HCT116 (cell line): Measurements from ENCODE around the gene RND3. TPM values are rescaled to one million over a fixed set of nuclear protein-coding genes. Genes with fewer than 3 reads are reported as not detected.

Experiments
- ATAC-seq: fragments of 200-7000 bp; cut with Tn5 transposase; 2 replicates; pipeline ENCODE4 v1.9.1; 2020; ENCODE audit warnings: mild to moderate bottlenecking, moderate library complexity
- BruUV-seq: library from RNA; stranded (reverse); fragments of 400-500 nt; replicated peaks from 2 replicates; lab custom pipeline; 2021; lab: Mats Ljungman, UMichigan
- CTCF ChIA-PET: fragments of 300-600 bp; sonication (Branson Sonifier 250); formaldehyde crosslinking; loops from one replicate; lab custom pipeline; 2021; ENCODE audit warnings: antibody characterized with exemption; lab: Charles Lee
- POLR2A ChIA-PET: fragments of 300-600, 350-600 bp; sonication (Branson Sonifier 250); formaldehyde crosslinking; loops from one replicate; lab custom pipeline; 2021; ENCODE audit warnings: antibody characterized with exemption; lab: Charles Lee
- RAD21 ChIA-PET, 2 experiments: fragments of 300-600 bp; sonication (Branson Sonifier 250); formaldehyde crosslinking; loops; one replicate each; lab custom pipeline; 2023; ENCODE audit warnings: low total read pairs in 2 of 2; ENCODE audit not compliant: uncharacterized antibody in 2 of 2, unreplicated experiment in 2 of 2, low non-redundant PET in 1 of 2; lab: Charles Lee
- DNase-seq: peaks from one replicate; pipeline ENCODE4 v3.0.0-alpha.2; 2010; ENCODE audit warnings: low read depth, low spot score
- H2AFZ ChIP-seq: fragments of 200-600 bp; shearing (Covaris generic), sonication (generic); 2 replicates; pipeline ENCODE4 v1.6.1; 2017; ENCODE audit warnings: low read depth, mixed run types, mixed read lengths, antibody characterized with exemption, low read length; ENCODE audit not compliant: poor library complexity, severe bottlenecking
- H3K27ac ChIP-seq: 2 replicates; pipeline ENCODE4 v1.5.1; 2012; ENCODE audit warnings: low read depth, low read length
- H3K27me3 ChIP-seq: fragments of 200-600 bp; sonication (generic); 2 replicates; pipeline ENCODE4 v1.6.1; 2016; ENCODE audit warnings: mixed run types, low read length, mixed read lengths; ENCODE audit not compliant: insufficient read depth
- H3K36me3 ChIP-seq, 2 experiments: fragments of 200-500 bp in 1 of 2; fragments of 200-600 bp in 1 of 2; sonication (Bioruptor generic) in 1 of 2; sonication (generic) in 1 of 2; 2 replicates each; pipeline versions ENCODE4 v1.5.1 to v1.6.1; 2014 to 2016; ENCODE audit warnings: low read length in 2 of 2, inconsistent platforms in 1 of 2, mixed read lengths in 1 of 2, mixed run types in 1 of 2; ENCODE audit not compliant: insufficient read depth in 2 of 2, control insufficient read depth in 1 of 2
- H3K4me1 ChIP-seq, 2 experiments: fragments of 200-600 bp in 1 of 2; sonication (generic) in 1 of 2; 2 replicates each; pipeline versions ENCODE4 v1.5.1 to v1.6.1; 2012 to 2017; ENCODE audit warnings: low read length in 2 of 2, inconsistent platforms in 1 of 2, mild to moderate bottlenecking in 1 of 2, mixed read lengths in 1 of 2, mixed run types in 1 of 2, moderate library complexity in 1 of 2; ENCODE audit not compliant: insufficient read depth in 2 of 2, control insufficient read depth in 1 of 2
- H3K4me2 ChIP-seq: fragments of 200-600 bp; sonication (generic); 2 replicates; pipeline ENCODE4 v1.6.1; 2017; ENCODE audit warnings: mixed run types, low read length, mixed read lengths
- H3K4me3 ChIP-seq, 2 experiments: fragments of 200-600 bp in 1 of 2; sonication (generic) in 1 of 2; replicated peaks in 1 of 2; 2 replicates each; pipeline ENCODE4 v1.5.1; 2011 to 2016; ENCODE audit warnings: low read length in 2 of 2, control low read depth in 1 of 2, low read depth in 1 of 2, mild to moderate bottlenecking in 1 of 2, mixed read lengths in 1 of 2, mixed run types in 1 of 2
- H3K79me2 ChIP-seq: fragments of 200-600 bp; sonication (generic); 2 replicates; pipeline ENCODE4 v1.6.1; 2017; ENCODE audit warnings: mild to moderate bottlenecking, mixed run types, low read length, moderate library complexity, mixed read lengths; ENCODE audit not compliant: insufficient read depth
- H3K9ac ChIP-seq: fragments of 200-600 bp; sonication (generic); 2 replicates; pipeline ENCODE4 v1.6.1; 2016; ENCODE audit warnings: low read length, mixed read lengths
- H3K9me2 ChIP-seq: fragments of 200-600 bp; sonication (generic), shearing (Covaris generic); 2 replicates; pipeline ENCODE4 v1.6.1; 2017; ENCODE audit warnings: mixed run types, mild to moderate bottlenecking, moderate library complexity; ENCODE audit not compliant: insufficient read depth
- H3K9me3 ChIP-seq, 2 experiments: fragments of 200-500 bp in 1 of 2; fragments of 200-600 bp in 1 of 2; sonication (Bioruptor generic) in 1 of 2; sonication (generic) in 1 of 2; 2 replicates each; pipeline ENCODE4 v1.6.1; 2014 to 2017; ENCODE audit warnings: low read length in 2 of 2, mixed read lengths in 2 of 2, inconsistent platforms in 1 of 2, low read depth in 1 of 2, mild to moderate bottlenecking in 1 of 2, mixed run types in 1 of 2, moderate library complexity in 1 of 2; ENCODE audit not compliant: control insufficient read depth in 1 of 2, insufficient read depth in 1 of 2
- H4K20me1 ChIP-seq: fragments of 200-600 bp; sonication (generic), shearing (Covaris generic); 2 replicates; pipeline ENCODE4 v1.6.1; 2017; ENCODE audit warnings: mixed run types, mild to moderate bottlenecking, moderate library complexity; ENCODE audit not compliant: insufficient read depth
- ATF3 ChIP-seq: IDR thresholded peaks from 2 replicates; pipeline ENCODE4 v1.6.1; 2012
- ELF1 ChIP-seq: IDR thresholded peaks from 2 replicates; pipeline ENCODE4 v1.6.1; 2012; ENCODE audit warnings: low read depth, borderline replicate concordance
- FOSL1 ChIP-seq: IDR thresholded peaks from 2 replicates; pipeline ENCODE4 v1.6.1; 2012; ENCODE audit warnings: low read depth
- JUND ChIP-seq: IDR thresholded peaks from 2 replicates; pipeline ENCODE4 v1.6.1; 2012
- POLR2AphosphoS5 ChIP-seq: IDR thresholded peaks from 2 replicates; pipeline ENCODE4 v1.6.1; 2011; ENCODE audit warnings: mild to moderate bottlenecking, low read depth, low read length, moderate library complexity
- SIN3A ChIP-seq: IDR thresholded peaks from 2 replicates; pipeline ENCODE4 v1.6.1; 2012; ENCODE audit warnings: low read depth
- SRF ChIP-seq: IDR thresholded peaks from 2 replicates; pipeline ENCODE4 v1.6.1; 2012; ENCODE audit warnings: low read depth
- YY1 ChIP-seq: IDR thresholded peaks from 2 replicates; pipeline ENCODE4 v1.6.1; 2011; ENCODE audit warnings: low read length, low read depth, moderate library complexity, mild to moderate bottlenecking; ENCODE audit not compliant: insufficient replicate concordance; ENCODE audit errors: extremely low read depth
- ZBTB33 ChIP-seq: IDR thresholded peaks from 2 replicates; pipeline ENCODE4 v1.6.1; 2011; ENCODE audit warnings: mild to moderate bottlenecking, low read length, moderate library complexity; ENCODE audit not compliant: insufficient replicate concordance; ENCODE audit errors: extremely low read depth
- ZNF274 ChIP-seq: fragments of 200-500 bp; sonication (Bioruptor generic); IDR thresholded peaks from 2 replicates; pipeline ENCODE4 v1.6.1; 2014; ENCODE audit warnings: mild to moderate bottlenecking, low read depth, low read length, inconsistent platforms
- intact Hi-C: fragments of 100-400 bp; cut with micrococcal nuclease; formaldehyde crosslinking; loops from 2 replicates; pipeline ENCODE4 v1.10.0; 2022
- total RNA-seq: library from RNA; stranded (reverse); gene quantifications from one replicate; pipeline ENCODE4 v1.2.1, GENCODE V29; 2021; ENCODE audit not compliant: unreplicated experiment

The RND3 gene
- total RNA-seq, 1 experiment from 2014 or later: 15.0 TPM

GRCh38 chr2:150491430-150491829 lies 4.0 kb upstream of the RND3 start (continued):
- TF ChIP-seq ZBTB33 (no peak), YY1 (no peak), JUND (no peak), SIN3A (no peak)

GRCh38 chr2:150490466-150490865 lies 3.0 kb upstream of the RND3 start:
- no peak overlapping the region for H3K4me2 ChIP-seq
- TF ChIP-seq FOSL1 (no peak), ATF3 (no peak), SRF (no peak), POLR2AphosphoS5 (no peak), ZNF274 (no peak), ELF1 (no peak)
- TF ChIP-seq, all 23 proteins: peak for 0
- no peak overlapping the region for H3K9ac ChIP-seq
- no peaks in the 10 kb centered on the region for H3K9me3 ChIP-seq
- no peak overlapping the region for H2AFZ ChIP-seq
- H3K27ac ChIP-seq: no peak overlapping the region
- no TSS peak for BruUV-seq
- no peak overlapping the region for H3K4me3 ChIP-seq
- intact Hi-C loops: no loop called here
- H3K27me3 ChIP-seq: no peaks in the 10 kb centered on the region
- H3K4me1 ChIP-seq: peaks cover 0 to 3% of the 10 kb centered on the region in 2 experiments; a peak in 1 of 4 replicates
- H4K20me1 ChIP-seq: no peaks in the 10 kb centered on the region
- RAD21 ChIA-PET: no interaction called here
- DNase-seq: no peak
- H3K9me2 ChIP-seq: no peaks in the 10 kb centered on the region
- no peaks in the 10 kb centered on the region for H3K36me3 ChIP-seq
- CTCF ChIA-PET: no interaction called here
- ATAC-seq: no peak
- H3K79me2 ChIP-seq: peaks cover 20% of the 10 kb centered on the region
- POLR2A ChIA-PET: no interaction called here
